ENCODE results near the gene PRKG1.
"Not testable (repeated sequence)": the region's sequence is repeated elsewhere in the genome, so short reads cannot be mapped to it uniquely, and the experiment has no call there.

Gene PRKG1

GRCh38 chr10:52204906-52205305 lies 1130.6 kb downstream of the PRKG1 start:
- DNase-seq: not testable (repeated sequence)

DNA sequence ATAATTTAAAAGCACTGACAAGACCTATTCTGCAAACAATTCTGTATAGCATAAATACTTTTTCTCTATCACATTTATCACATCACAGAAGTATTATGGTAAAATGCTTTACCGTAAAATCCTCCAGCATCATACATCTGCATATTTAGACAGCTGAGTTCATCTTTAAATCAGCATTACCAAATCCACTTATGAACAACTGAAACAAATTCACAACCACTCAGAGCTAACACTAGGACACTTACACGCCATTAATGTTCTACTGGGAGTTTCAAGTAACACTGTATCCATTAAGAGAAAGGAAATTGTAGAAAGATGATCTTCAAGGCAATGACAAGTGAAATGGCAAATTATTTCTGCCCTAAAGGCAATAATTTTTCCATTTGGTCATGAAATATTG lies 1134.1 kb downstream of the PRKG1 start:
- DNase-seq: no peak

DNA sequence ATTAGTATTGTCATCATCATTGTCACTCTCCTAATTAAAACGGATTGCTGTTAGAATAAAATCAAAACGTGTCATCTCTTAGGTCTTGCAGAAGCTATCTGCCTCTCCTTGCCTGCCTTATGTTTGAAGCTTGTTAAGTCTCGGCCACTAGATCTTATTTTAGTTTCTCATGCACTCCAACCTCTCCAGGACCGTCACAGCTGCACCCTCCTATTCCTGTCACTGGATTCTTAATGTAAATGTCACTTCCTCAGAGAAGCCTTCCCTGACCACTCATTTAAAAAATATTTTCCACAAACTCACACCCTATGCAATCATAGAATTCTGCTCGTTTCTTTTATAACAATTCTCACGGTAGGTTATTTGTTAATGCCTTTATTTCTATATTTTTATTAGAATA lies 1135.9 kb downstream of the PRKG1 start:
- no peak for DNase-seq

DNA sequence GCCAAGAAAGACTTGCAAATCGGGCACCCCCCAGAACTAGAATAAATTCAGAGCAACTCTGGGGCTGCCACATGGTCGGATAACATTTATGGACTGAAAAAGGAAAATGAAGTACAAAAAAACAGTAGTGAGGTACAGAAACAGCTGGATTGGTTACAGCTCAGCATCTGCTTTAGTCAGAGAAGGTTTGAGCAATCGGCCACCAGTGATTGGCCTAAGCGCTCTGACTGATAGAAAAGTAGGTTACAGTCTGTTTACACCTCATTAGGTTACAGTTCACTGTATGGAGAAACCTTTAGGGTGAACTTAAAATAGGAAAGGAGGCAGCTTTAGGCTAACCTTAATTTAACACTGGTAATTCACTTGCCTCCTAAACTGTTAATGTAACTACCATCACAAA lies 1137.8 kb downstream of the PRKG1 start:
- no peak for DNase-seq

- DNase-seq: no peak
These were observed 1138.5 kb downstream of the PRKG1 start for GRCh38 chr10:52212802-52213201.

DNA sequence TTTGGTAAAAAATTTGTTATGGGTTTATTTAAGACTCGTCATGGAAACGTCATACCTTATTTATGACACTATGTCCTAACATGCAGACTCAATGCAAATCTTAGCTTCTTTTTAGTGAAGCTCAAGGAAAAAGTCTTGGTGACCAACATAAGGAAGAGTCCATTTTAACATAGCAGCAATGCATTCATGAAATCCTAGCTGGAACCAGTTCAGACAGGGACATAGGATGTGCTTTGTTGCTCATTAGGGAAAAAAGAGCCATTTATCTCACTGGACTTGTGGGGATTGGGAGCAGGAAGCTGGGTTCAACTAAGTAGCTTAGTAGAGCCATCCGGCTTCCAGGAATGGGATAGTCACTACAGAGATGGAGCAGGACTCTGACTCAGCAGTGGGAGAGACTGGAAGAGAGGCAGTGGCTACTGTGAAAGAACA lies 1139.0 kb downstream of the PRKG1 start:
- no peak for DNase-seq

DNA sequence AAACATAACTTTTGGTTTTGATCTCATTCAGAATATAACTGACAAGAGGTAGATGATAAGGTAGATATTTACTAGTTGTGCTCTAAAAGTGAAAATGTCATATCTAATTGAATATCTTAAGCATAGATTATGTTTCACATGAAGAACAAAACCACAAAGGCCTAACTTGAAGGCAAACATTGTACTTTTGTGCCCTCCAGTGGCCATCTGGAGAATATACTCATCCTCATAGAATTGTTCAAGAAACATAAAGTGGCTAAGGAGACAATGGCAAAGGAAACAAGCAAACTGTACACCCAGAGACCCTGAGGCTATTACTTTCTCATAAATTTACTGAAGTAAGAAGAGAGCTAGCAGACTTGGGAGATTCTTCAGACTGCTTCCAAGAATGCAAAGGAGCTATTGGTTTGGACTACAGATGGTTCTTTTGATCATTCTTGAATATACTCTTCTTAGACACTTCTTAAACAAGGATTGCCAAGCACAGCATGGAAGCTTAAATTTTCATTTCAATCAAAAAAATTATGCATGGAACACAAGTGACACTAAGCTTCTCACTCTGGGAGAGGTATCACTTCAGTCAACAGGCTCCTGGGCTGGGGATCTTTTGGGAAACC lies 1141.6 kb downstream of the PRKG1 start:
- peak; percentile 74 for DNase-seq

DNA sequence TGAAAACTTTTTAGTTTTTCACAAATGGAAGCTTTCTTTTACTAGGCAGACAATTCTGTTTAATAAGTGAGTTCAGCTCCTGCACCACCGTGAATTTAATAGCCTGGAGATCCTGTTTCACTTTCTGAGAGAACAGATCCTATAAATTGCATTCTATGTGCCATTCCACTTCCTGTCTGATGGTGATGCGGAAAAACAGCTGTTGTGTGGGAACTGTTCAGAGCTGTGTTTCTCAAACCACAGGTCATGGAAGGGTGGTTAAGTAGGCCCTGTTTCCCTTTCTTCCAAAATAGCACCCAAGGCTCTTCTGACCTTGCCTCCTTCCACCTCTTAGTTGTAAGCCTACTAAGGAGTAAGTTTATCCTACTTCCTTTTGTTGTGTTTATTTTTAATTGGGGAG lies 1142.6 kb downstream of the PRKG1 start:
- peak; percentile 10 for DNase-seq

DNA sequence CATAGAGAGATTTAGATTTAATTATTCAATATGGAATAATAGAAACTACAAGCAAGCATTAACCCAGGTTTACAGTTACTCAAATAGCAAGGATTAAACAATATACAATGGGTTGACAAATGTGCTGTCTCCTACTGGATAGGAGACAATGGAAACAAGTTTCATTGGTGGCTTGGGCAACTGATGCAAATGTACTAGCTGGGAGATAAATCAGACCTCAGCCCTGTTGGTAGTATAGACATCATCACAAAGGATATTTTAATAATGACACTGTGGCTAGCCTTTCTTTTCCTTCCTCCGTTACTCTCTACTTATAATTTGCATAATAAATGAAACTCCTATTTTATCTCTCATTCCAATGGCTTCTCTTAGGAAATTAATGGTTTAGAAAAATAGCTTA lies 1143.2 kb downstream of the PRKG1 start:
- DNase-seq: no peak

DNA sequence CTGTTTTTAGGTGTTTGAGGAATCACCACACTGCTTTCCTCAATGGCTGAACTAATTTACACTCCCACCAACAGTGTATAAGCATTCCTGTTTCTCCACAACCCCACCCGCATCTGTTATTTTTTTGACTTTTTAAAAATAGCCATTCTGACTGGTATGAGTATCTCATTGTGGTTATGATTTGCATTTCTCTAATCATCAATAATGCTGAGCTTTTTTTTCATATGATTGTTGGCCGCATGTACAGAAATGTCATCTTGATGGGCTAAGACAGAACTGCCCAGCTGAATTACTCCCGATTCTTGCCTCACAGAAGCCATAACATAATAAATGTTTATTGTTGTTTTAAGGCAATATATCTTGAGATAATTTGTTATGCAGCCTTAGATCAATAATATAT lies 1146.7 kb downstream of the PRKG1 start:
- no peak for DNase-seq

DNA sequence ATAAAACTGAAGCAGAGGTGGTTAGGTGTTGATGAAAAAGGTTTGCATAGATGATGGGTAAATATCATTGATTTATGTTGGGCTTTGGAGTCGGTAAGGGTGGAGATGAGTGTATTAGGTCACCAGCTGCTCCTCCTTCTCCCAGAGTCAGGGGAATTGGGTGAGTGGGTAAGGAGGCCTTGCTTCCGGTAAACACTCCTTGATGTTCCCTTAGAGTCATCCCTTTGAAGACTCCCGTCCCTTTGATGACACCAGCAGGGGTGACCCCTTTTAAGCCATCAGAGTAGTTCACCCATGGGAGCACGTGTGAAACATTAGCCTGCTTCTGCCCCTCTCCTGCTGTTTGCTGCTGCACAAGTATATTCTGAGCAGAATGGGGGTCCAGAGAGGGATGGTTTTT lies 1147.6 kb downstream of the PRKG1 start:
- no peak for DNase-seq

DNA sequence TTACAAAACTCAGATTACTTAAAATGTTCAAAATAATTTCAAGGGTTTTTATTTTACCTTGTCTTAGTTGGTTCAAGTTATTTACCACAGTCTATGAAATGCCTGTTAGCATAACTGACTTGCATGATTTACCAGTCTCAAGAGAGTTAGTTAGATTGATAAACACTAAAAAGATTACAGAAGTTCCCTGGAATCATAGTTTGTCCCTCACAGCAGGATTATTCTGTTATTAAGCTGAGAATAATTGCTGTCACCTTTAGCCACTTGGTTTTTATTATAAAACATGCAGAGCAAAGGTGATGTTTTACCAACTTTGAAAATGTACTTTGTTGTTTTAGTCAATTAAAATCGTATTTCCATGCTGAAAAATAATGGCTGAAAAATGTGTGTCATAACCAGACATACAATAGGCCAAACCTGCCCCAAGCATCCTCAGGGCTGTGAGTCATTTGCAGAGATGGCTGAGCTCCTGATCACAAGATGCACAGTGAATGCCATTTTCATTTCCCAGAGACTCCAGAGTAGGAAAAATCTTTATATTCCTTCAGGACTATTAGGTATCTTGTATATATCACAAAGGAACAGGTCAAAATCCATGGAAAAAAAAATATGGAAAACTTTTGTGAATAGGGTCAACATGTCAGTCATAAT lies 1152.0 kb downstream of the PRKG1 start:
- DNase-seq: no peak

GRCh38 chr10:52228556-52228955 lies 1154.3 kb downstream of the PRKG1 start:
- no peak for DNase-seq

DNA sequence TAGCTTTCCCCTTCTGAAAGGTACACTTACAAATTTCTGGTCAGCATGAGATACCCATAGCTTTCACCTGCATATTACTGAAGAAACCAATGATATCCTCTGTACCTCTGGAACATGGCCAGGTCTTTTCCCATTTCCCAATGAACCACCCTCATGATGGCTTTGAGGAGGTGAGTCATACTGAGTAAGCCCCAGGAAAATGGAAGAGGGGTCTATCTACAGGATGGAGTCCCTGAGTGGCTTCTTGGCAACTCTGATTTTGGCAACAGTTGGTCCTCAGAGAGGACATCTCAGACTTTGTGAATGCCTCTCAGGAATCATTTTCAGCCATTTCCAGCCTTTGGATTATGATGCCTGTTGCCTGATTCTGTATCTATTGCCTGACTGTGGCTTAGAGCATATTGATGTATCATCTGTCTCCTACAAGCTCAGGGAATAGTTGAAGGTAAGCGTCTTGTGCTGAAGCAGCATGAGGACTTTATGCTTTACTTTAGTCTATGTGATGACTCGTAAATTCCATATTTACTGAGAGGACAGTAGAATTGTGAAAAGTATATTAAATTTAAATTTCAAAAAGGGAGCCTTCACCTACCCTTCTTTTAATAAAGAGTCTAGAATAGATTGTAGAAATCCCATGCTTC lies 1155.1 kb downstream of the PRKG1 start:
- DNase-seq: no peak

- no peak for DNase-seq
These were observed 1158.5 kb downstream of the PRKG1 start for GRCh38 chr10:52232561-52233350.

- not testable (repeated sequence) for DNase-seq
These were observed 1159.2 kb downstream of the PRKG1 start for GRCh38 chr10:52233351-52233991.

GRCh38 chr10:52239771-52240170 lies 1165.5 kb downstream of the PRKG1 start:
- DNase-seq: no peak

GRCh38 chr10:52245547-52245946 lies 1171.3 kb downstream of the PRKG1 start:
- DNase-seq: no peak

DNA sequence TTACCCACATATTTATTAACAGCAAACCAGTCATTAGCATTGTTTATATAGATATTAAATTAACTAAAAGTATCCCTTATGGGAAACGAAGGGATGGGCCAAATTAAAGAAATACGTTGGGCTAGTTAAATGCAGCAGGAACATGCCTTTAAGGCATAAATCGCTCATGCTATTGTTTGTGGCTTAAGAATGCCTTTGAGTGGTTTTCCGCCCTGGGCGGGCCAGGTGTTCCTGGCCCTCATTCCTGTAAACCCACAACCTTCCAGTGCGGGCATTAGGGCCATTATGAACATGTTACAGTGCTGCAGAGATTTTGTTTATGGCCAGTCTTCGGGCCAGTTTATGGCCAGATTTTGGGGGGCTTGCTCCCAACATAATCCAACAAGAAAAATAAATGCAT lies 1173.6 kb downstream of the PRKG1 start:
- not testable (repeated sequence) for DNase-seq

DNA sequence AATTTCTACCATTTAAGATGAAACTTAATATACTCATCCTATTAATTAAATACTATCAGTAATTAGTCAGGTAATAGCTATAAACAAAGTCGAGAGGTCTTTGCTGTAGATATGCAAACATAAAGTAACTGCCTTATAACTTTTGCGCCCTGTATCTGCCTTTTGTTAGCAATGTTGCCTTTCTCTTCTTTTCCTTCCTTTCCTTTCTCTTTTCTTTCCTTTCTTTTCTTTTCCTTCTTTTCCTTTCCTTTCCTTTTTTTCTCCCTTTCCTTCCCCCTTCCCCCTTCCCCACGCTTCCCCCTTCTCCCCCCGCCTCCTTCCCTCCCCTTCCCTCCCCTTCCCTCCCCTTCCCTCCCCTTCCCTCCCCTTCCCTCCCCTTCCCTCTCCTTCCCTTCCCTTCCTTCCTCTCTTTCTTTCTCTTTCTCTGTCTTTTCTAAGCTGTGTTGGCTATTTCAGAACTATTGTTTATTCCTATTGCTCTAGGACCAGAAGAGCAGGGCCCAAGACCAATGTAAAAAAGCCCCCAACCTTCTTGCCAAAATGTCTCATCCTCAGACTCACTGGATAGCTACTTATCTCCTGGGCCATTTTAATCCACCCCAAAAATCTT lies 1174.5 kb downstream of the PRKG1 start:
- no peak for DNase-seq

DNA sequence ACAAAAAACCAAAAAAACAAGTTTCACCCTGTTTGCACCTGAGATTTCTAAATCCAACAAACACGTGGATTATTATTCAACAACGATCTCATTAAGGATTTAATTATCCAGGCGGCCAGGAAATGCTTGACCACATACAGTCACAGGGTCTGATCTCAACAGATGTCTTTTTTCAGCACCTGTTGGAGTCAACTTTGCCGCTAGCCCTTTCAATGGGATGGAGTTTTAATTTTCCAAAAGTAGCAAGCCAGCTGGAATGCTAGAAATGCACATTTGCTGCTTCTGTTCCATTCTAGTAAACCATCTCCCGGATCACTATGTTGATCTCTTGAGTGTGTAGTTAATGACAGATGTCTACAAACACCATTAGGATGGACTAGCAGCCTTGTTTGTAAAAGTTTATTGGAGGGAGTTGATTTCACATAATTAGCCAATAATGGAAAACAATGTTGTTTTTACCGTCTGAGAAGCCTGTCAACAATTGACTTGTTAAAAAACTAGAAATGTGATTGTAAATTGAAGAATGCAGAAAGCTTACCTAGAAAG lies 1175.6 kb downstream of the PRKG1 start:
- DNase-seq: no peak

- no peak for DNase-seq
These were observed 1176.2 kb downstream of the PRKG1 start for GRCh38 chr10:52250510-52250909.
